ENCODE results near the gene HES2.

Gene HES2

DNA sequence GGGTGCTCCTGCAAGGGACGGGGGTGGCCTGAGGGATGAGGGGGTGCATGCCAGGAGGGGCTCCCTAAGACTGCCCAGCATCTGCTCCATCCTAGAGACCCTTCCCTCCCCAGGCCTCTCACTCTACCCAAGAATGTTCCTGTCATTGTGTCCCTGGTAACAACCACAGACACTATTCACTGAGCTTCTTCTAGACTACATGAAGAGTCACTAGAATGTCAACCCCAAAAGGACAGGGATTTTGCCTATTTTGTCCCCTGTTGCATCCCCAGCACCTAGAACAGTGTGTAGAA lies 43.3 kb upstream of the HES2 start:
- H3K27ac ChIP-seq (replicated peaks), result no peak overlapping the region
- H3K4me3 ChIP-seq (replicated peaks; ENCODE audit: insufficient read depth, low read length), result no peak overlapping the region
- DNase-seq (ENCODE audit: low read depth in 1 of 2, low spot score in 1 of 2), result no peak
- TF ChIP-seq POLR2AphosphoS5 (IDR thresholded peaks at IDR 0.05; ENCODE audit: low read depth), result no peak
- TF ChIP-seq CTCF (IDR thresholded peaks at IDR 0.05; ENCODE audit: insufficient read depth, low read length), result no peak
- no peak for TF ChIP-seq SPI1 (IDR thresholded peaks at IDR 0.05; ENCODE audit: borderline replicate concordance, low read depth)
- TF ChIP-seq GABPA (IDR thresholded peaks at IDR 0.05; ENCODE audit: low read depth), result no peak
- TF ChIP-seq, protein P1, sequence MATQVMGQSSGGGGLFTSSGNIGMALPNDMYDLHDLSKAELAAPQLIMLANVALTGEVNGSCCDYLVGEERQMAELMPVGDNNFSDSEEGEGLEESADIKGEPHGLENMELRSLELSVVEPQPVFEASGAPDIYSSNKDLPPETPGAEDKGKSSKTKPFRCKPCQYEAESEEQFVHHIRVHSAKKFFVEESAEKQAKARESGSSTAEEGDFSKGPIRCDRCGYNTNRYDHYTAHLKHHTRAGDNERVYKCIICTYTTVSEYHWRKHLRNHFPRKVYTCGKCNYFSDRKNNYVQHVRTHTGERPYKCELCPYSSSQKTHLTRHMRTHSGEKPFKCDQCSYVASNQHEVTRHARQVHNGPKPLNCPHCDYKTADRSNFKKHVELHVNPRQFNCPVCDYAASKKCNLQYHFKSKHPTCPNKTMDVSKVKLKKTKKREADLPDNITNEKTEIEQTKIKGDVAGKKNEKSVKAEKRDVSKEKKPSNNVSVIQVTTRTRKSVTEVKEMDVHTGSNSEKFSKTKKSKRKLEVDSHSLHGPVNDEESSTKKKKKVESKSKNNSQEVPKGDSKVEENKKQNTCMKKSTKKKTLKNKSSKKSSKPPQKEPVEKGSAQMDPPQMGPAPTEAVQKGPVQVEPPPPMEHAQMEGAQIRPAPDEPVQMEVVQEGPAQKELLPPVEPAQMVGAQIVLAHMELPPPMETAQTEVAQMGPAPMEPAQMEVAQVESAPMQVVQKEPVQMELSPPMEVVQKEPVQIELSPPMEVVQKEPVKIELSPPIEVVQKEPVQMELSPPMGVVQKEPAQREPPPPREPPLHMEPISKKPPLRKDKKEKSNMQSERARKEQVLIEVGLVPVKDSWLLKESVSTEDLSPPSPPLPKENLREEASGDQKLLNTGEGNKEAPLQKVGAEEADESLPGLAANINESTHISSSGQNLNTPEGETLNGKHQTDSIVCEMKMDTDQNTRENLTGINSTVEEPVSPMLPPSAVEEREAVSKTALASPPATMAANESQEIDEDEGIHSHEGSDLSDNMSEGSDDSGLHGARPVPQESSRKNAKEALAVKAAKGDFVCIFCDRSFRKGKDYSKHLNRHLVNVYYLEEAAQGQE (IDR thresholded peaks at IDR 0.05; ENCODE audit: insufficient replicate concordance, low read depth), result no peak
- H3K27me3 ChIP-seq (ENCODE audit: insufficient read depth, poor library complexity, severe bottlenecking), result peaks cover 50% of the 10 kb centered on the region

- no peak for DNase-seq (ENCODE audit: low read depth in 1 of 2, low spot score in 1 of 2)
- TF ChIP-seq CTCF (IDR thresholded peaks at IDR 0.05; ENCODE audit: insufficient read depth, low read length), result no peak
- TF ChIP-seq SPI1 (IDR thresholded peaks at IDR 0.05; ENCODE audit: borderline replicate concordance, low read depth), result no peak
- no peak for TF ChIP-seq GABPA (IDR thresholded peaks at IDR 0.05; ENCODE audit: low read depth)
- TF ChIP-seq, protein P1 (IDR thresholded peaks at IDR 0.05; ENCODE audit: insufficient replicate concordance, low read depth), result no peak
- TF ChIP-seq POLR2AphosphoS5 (IDR thresholded peaks at IDR 0.05; ENCODE audit: low read depth), result no peak
- no peak overlapping the region for H3K4me3 ChIP-seq (replicated peaks; ENCODE audit: insufficient read depth, low read length)
- H3K27me3 ChIP-seq (ENCODE audit: insufficient read depth, poor library complexity, severe bottlenecking), result peaks cover 50% of the 10 kb centered on the region
- no peak overlapping the region for H3K27ac ChIP-seq (replicated peaks)
These were observed 42.8 kb upstream of the HES2 start for GRCh38 chr1:6462412-6463119.

DNA sequence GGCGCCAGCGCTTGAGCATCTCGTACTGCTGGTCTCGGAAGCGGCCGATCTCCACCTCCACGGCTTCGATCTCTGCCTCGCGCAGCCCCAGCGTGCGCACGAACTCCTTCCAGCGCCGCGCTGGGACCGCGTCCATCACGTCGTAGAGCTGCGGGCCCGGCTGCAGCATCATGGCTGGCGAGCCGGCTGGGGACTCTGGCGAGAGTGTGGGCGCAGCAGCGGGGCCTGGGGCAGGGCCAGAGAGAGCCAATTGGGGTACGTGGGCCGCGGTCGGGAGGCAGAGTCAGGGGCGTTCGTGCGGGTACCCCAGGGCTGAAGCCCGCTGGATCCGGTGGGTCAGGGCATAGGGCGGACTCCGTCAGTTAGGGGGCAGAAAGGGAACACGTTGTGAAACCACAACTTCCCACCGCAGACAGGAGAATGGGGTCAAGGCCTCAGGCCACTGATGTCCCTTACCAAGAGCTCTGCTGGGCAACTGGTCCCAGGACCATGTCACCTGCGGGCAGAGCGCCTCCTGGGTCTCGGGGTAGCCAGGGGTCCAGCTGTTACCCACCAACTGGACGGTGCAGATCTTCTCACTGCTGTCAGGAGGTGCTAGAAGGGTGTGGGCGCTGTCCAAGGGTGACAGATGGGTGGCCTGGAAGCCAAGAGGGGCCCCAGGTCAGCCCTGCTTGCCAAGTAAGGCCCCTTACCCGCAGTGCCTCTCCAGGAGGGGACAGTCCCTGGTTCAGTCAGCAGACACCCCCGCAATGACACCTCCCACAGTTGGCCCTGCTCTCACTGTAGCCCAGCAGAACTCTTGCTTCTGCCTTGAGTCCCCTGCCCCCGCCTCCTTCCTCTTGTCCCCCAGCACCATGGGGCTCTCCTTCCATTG lies 42.1 kb upstream of the HES2 start:
- no peak overlapping the region for H3K27ac ChIP-seq (replicated peaks)
- TF ChIP-seq, protein P1 (IDR thresholded peaks at IDR 0.05; ENCODE audit: insufficient replicate concordance, low read depth), result no peak
- TF ChIP-seq SPI1 (IDR thresholded peaks at IDR 0.05; ENCODE audit: borderline replicate concordance, low read depth), result no peak
- no peak for TF ChIP-seq GABPA (IDR thresholded peaks at IDR 0.05; ENCODE audit: low read depth)
- no peak for TF ChIP-seq CTCF (IDR thresholded peaks at IDR 0.05; ENCODE audit: insufficient read depth, low read length)
- TF ChIP-seq POLR2AphosphoS5 (IDR thresholded peaks at IDR 0.05; ENCODE audit: low read depth), result no peak
- H3K4me3 ChIP-seq (replicated peaks; ENCODE audit: insufficient read depth, low read length), result no peak overlapping the region
- H3K27me3 ChIP-seq (ENCODE audit: insufficient read depth, poor library complexity, severe bottlenecking), result peaks cover 48% of the 10 kb centered on the region
- no peak for DNase-seq (ENCODE audit: low read depth in 1 of 2, low spot score in 1 of 2)
